Left ventricle myocardium inferior (tissue), 1 donor: ENCODE measurements around the gene GET4. TPM values are rescaled to one million over a fixed set of nuclear protein-coding genes. Genes with fewer than 3 reads are reported as not detected.

Experiments used
- DNase-seq: peaks from one replicate; pipeline ENCODE4 v3.0.0-alpha.2; 2020
- H3K27ac ChIP-seq: fragments of 200-600 bp; replicated peaks from 2 replicates; pipeline ENCODE4 v1.8.0; 2021
- H3K27me3 ChIP-seq: fragments of 200-600 bp; 2 replicates; pipeline ENCODE4 v1.8.0; 2021; ENCODE audit warnings: low read depth
- H3K36me3 ChIP-seq: fragments of 200-600 bp; 2 replicates; pipeline ENCODE4 v1.8.0; 2021
- H3K4me1 ChIP-seq: fragments of 200-600 bp; 2 replicates; pipeline ENCODE4 v1.8.0; 2021
- H3K4me3 ChIP-seq: fragments of 200-600 bp; 2 replicates; pipeline ENCODE4 v1.8.0; 2021; ENCODE audit warnings: mild to moderate bottlenecking, moderate library complexity
- H3K9me3 ChIP-seq: fragments of 200-600 bp; replicated peaks from 2 replicates; pipeline ENCODE4 v1.8.0; 2021
- CTCF ChIP-seq: fragments of 200-600 bp; IDR thresholded peaks from 2 replicates; pipeline ENCODE4 v1.8.0; 2021; ENCODE audit warnings: antibody characterized with exemption, mild to moderate bottlenecking, borderline replicate concordance
- intact Hi-C: fragments of 100-400 bp; cut with micrococcal nuclease; formaldehyde crosslinking; loops from one replicate; pipeline ENCODE4 v1.11.0; 2022
- total RNA-seq: library from RNA; stranded (reverse); fragmentation: NEBNext Ultra II Directional; extraction: Animal tissue kit (Norgen Biotek cat#: 25700); gene quantifications from one replicate; pipeline ENCODE4 v1.2.1, GENCODE V29; 2021
- donor health status: DM: no; HTN: yes; CAD: no; lungs with severe emphysema.

GET4 gene
- total RNA-seq, 1 donor from 2014 or later, result 22.9 TPM

- DNase-seq, result peak; percentile 12
- Histone ChIP-seq H3K27me3 (no peaks in the 10 kb centered on the region), H3K36me3 (peaks cover 60% of the 10 kb centered on the region), H3K4me1 (peaks cover 44% of the 10 kb centered on the region), H3K27ac (no peak overlapping the region), H3K4me3 (no peak overlapping the region), H3K9me3 (no peaks in the 10 kb centered on the region)
- intact Hi-C loops, result no loop called here
- TF ChIP-seq CTCF, result no peak
Measured at GRCh38 chr7:888081-889024, 12.0 kb downstream of the GET4 start.

GRCh38 chr7:889025-889390, 12.7 kb downstream of the GET4 start:
- no peak overlapping the region for H3K27ac ChIP-seq
- no peaks in the 10 kb centered on the region for H3K27me3 ChIP-seq
- peaks cover 38% of the 10 kb centered on the region for H3K4me1 ChIP-seq
- H3K36me3 ChIP-seq, result peaks cover 66% of the 10 kb centered on the region
- no peaks in the 10 kb centered on the region for H3K9me3 ChIP-seq
- intact Hi-C loops, result no loop called here
- DNase-seq, result no peak
- H3K4me3 ChIP-seq, result no peak overlapping the region
- no peak for TF ChIP-seq CTCF

- H3K4me3 ChIP-seq, result no peak overlapping the region
- H3K4me1 ChIP-seq, result peaks cover 34% of the 10 kb centered on the region
- intact Hi-C loops, result no loop called here
- no peak for DNase-seq
- no peaks in the 10 kb centered on the region for H3K27me3 ChIP-seq
- no peak overlapping the region for H3K27ac ChIP-seq
- H3K36me3 ChIP-seq, result peaks cover 70% of the 10 kb centered on the region
- no peak for TF ChIP-seq CTCF
- no peaks in the 10 kb centered on the region for H3K9me3 ChIP-seq
Measured at GRCh38 chr7:889391-889790, 13.0 kb downstream of the GET4 start.

- DNase-seq, result no peak
Measured at GRCh38 chr7:890868-891267, 14.5 kb downstream of the GET4 start.

GRCh38 chr7:891291-891690, 14.9 kb downstream of the GET4 start:
- Histone ChIP-seq H3K9me3 (no peaks in the 10 kb centered on the region), H3K36me3 (peaks cover 86% of the 10 kb centered on the region), H3K4me3 (no peak overlapping the region), H3K27ac (no peak overlapping the region), H3K4me1 (peaks cover 15% of the 10 kb centered on the region), H3K27me3 (no peaks in the 10 kb centered on the region)
- no peak for TF ChIP-seq CTCF
- intact Hi-C loops, result no loop called here
- DNase-seq, result no peak

More at GRCh38 chr7:890868-891267, 14.5 kb downstream of the GET4 start:
- Histone ChIP-seq H3K27me3 (no peaks in the 10 kb centered on the region), H3K4me3 (no peak overlapping the region), H3K9me3 (no peaks in the 10 kb centered on the region), H3K4me1 (peaks cover 19% of the 10 kb centered on the region), H3K27ac (no peak overlapping the region), H3K36me3 (peaks cover 85% of the 10 kb centered on the region)
- TF ChIP-seq CTCF, result no peak
- intact Hi-C loops, result no loop called here
